ENCODE data around the gene SUGP2.
A peak's percentile ranks its signal among the peaks of the same experiment; 100 is the strongest.

DNA sequence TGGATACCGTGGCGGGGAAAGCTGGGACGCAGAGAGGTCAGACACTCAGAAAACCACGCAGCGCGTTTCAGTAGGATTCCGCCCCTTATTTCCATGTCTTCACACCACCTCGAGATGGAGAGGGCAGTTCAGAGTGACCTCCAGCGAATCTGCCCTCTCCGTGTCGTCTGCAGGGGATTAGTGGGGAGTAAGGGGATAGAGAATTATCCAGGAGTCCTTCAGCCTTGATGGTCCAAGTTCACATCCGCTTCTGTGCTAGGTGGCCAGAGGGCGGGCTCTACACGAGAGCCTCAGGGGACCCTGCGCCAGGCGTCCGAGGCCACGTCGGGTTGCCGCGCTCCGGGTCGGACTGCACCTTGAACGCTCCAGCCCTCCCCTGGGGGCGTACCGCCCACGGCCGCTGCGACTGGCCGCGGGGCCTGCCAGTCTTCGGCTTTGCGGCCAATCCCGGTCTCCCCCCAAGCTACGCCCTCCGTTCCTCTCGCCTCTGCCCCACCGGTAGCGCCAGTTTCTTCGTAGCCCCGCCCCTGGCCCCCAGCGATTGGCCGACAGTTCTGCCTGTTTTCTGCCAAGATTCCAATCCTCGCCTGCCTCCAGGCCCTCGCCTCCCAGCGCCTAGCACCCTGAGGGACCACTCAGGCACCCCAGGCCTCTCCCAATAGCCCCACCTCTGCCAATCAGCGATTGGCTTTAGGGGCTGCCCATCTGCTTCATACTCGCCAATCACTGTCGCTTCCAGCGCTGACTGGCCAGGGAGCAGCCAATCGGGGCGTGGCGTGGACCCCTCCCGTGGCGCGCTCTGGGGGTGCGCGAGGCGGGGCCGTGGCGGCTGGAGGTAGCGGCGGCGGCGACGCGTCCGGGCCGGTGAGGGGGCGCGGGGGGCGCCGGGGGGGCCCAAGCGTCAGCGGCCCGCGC lies 30.1 kb upstream of the SUGP2 start, which contains the start of gene SLC25A42:
- TF ChIP-seq, protein P1, sequence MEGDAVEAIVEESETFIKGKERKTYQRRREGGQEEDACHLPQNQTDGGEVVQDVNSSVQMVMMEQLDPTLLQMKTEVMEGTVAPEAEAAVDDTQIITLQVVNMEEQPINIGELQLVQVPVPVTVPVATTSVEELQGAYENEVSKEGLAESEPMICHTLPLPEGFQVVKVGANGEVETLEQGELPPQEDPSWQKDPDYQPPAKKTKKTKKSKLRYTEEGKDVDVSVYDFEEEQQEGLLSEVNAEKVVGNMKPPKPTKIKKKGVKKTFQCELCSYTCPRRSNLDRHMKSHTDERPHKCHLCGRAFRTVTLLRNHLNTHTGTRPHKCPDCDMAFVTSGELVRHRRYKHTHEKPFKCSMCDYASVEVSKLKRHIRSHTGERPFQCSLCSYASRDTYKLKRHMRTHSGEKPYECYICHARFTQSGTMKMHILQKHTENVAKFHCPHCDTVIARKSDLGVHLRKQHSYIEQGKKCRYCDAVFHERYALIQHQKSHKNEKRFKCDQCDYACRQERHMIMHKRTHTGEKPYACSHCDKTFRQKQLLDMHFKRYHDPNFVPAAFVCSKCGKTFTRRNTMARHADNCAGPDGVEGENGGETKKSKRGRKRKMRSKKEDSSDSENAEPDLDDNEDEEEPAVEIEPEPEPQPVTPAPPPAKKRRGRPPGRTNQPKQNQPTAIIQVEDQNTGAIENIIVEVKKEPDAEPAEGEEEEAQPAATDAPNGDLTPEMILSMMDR (IDR thresholded peaks at IDR 0.05): no peak
- TF ChIP-seq POLR2A (IDR thresholded peaks at IDR 0.05): peak; percentile 32
- TF ChIP-seq EP300 (IDR thresholded peaks at IDR 0.05; ENCODE audit: low read depth): no peak
- TF ChIP-seq POLR2AphosphoS5 (IDR thresholded peaks at IDR 0.05): peak; percentile 41 to 64 (median 62)

All from transverse colon (tissue), 4 donors.